Heart left ventricle (tissue), 13 donors: ENCODE data around the gene NUBPL.

Source experiments
- CTCF ChIP-seq, 12 donors: fragments of 200-600 bp; sonication (generic) in 4 of 12; IDR thresholded peaks; one replicate each; pipeline versions ENCODE4 v1.5.0 to v1.8.0; 2018 to 2022; ENCODE audit warnings: antibody characterized with exemption in 12 of 12, mild to moderate bottlenecking in 5 of 12
- POLR2A ChIP-seq, 2 donors: fragments of 450-650 bp; IDR thresholded peaks; one replicate each; pipeline ENCODE4 v1.6.1; 2017; ENCODE audit warnings: antibody characterized with exemption in 2 of 2, mild to moderate bottlenecking in 2 of 2, moderate library complexity in 2 of 2
- donor health status: ischemic (EF 13 %, LVEDD 7.1; RV severe dilation, severe dysfunction).
- donor health status: DM: no; HTN: yes; CAD: no.
- donor health status: DM: no; HTN: no; CAD: no.
- donor health status: ischemic (EF 25% LVEDD 6.9; RV normal size, moderate dysfunction).
- donor health status: ischemic (EF 25% LVEDD 5.7; RV mildly dilated, moderate dysfunction).
- donor health status: ischemic (EF 35%, LVEDD 5.7; RV mildly dilated, moderate dysfunction).
- donor health status: nonischemic (EF 11% LVEDD 7.7; RV severe dilation, severe dysfunction).
- donor health status: DM: yes; HTN: yes; CAD: no.
- donor health status: PGD.
- donor health status: ischemic (EF 29% LVEDD 5.4; RV normal size, mild dysfunction).
- donor health status: nonischemic (EF 23%, LVEDD 6.1; RV moderate dilation, normal function).

DNA sequence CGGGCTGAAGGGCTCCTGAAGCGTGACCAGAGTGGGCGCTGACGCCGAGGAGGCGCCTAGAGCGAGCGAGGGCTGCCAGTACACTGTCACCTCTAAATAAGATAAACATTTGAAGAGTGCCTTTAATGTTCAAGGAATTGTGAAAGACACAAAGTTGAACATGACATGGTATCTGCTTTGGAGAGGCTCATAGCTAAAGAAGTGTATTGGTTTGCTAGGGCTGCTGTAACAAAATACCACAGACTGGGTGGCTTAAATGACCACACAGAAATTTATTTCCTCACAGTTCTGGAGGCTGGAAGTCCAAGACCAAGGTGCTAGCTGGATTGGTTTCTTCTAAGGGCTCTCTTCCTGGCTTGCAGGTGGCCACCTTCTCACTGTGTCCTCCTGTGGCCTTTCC, 33.7 kb upstream of the NUBPL start:
- no peak for TF ChIP-seq CTCF (IDR thresholded peaks at IDR 0.05)
- no peak for TF ChIP-seq POLR2A (IDR thresholded peaks at IDR 0.05)
